Fibroblast of pulmonary artery (primary cell): Measurements from ENCODE around the gene XXYLT1.

Experiments used
- DNase-seq: peaks from one replicate; pipeline ENCODE4 v3.0.0-alpha.2; 2010; ENCODE audit warnings: low read depth
- H3K4me3 ChIP-seq: replicated peaks from 2 replicates; pipeline ENCODE4 v1.5.1; 2011; ENCODE audit warnings: low read depth, mild to moderate bottlenecking, control low read depth, low read length, moderate library complexity
- CTCF ChIP-seq: IDR thresholded peaks from 2 replicates; pipeline ENCODE4 v1.5.1; 2011; ENCODE audit warnings: mild to moderate bottlenecking, control low read depth, low read length, inconsistent platforms; ENCODE audit errors: missing control alignments

XXYLT1 gene

GRCh38 chr3:195120267-195120601, 150.7 kb downstream of the XXYLT1 start:
- no peak for TF ChIP-seq CTCF
- no peak for DNase-seq
- H3K4me3 ChIP-seq, result no peak overlapping the region

DNA sequence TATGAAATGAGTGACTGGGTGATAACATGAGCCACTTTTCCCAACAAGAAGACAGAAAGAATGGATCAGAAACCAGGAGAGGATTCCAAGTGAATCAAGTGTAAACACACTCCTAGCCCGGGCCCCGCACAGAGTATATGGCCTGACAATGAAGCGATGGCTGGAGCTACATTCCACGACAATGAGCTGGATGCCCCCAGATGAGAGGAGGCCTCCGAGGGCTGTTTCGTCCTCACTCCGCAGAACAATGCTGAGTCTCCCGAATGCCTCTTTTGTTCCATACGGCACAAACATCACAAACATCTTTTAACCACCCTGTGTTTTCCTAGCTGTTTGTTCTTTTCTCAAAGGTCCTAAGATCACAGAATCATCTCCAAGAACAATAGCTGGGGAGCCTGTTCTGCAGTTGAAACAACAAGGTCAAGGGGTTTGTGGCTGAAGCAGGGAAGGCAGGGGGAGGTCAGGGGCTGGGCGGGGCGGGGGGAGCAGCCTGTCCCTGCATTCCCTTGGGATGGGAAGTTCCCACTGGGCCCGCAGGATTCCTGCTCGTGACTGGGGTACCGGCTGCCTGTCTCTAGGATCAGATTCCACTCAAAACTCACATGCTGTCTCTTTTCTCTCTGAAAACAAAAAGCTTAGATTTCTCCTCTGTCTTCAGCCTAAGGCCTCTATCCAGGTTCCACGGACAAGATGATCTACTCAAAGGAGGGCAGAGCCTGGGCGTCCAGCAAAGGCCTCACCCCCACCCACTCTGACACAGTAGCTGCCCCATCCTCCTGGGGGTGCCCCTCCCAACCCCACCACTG, 151.3 kb downstream of the XXYLT1 start:
- no peak for TF ChIP-seq CTCF

DNA sequence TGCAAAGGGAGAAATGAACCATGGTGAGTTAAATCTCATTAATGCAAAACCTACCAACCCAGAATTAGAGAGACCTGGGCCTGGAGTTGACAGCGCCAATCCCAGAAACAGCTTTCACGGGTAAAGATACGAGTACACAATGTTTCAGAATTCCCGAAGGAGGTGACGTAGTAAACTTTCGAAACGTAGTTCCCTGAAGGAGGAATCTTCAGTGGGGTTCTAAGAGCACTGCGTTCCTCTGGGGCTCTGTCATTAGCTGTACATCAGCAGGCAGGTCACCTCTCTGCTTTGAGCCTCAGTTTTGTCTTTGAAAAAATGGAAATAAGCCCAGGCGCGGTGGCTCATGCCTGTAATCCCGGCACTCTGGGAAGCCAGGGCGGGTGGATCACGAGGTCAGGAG, 152.3 kb downstream of the XXYLT1 start:
- no peak for TF ChIP-seq CTCF
- H3K4me3 ChIP-seq, result no peak overlapping the region
- DNase-seq, result peak; percentile 64

More for the DNA sequence above, 151.3 kb downstream of the XXYLT1 start:
- no peak overlapping the region for H3K4me3 ChIP-seq
- peak; percentile 95 for DNase-seq

GRCh38 chr3:195117978-195118581, 152.9 kb downstream of the XXYLT1 start:
- H3K4me3 ChIP-seq, result no peak overlapping the region
- DNase-seq, result no peak
- peak; percentile 40 for TF ChIP-seq CTCF

DNA sequence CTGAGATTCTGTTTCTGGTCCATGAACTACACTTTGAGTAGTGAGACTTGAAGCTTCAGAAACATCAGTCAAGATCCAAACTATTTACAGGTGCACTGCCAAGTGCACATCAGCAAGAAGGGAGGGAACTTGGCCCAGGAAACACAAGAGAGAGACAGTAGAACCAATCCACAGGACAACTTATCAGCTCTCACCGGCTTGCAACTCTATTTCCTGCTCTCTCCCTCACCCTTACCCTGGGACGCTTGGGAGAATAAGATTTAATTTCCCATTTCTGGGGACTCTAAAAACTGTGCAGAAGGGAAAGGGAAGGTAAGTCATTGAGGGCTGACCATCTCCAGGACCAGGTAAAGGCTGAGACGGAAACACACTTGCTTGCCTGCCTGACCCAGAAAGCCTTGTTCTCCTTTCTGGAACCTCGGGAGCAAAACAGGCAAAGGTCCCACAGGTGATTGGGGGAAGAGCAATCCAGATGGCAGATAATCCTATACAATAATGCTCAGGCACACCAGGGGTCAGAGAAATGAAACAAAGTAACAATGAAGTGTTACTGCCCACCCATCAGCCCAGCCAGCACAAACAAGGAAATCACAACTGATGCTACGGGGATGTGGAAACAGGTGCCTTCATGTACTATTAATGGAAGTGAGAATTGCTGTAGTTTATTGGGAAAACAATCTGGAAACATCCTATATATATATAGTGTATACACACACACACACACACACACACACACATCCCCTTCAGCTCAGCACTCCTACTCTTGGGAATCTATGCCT, 154.4 kb downstream of the XXYLT1 start:
- no peak for DNase-seq
- no peak for TF ChIP-seq CTCF
- no peak overlapping the region for H3K4me3 ChIP-seq

DNA sequence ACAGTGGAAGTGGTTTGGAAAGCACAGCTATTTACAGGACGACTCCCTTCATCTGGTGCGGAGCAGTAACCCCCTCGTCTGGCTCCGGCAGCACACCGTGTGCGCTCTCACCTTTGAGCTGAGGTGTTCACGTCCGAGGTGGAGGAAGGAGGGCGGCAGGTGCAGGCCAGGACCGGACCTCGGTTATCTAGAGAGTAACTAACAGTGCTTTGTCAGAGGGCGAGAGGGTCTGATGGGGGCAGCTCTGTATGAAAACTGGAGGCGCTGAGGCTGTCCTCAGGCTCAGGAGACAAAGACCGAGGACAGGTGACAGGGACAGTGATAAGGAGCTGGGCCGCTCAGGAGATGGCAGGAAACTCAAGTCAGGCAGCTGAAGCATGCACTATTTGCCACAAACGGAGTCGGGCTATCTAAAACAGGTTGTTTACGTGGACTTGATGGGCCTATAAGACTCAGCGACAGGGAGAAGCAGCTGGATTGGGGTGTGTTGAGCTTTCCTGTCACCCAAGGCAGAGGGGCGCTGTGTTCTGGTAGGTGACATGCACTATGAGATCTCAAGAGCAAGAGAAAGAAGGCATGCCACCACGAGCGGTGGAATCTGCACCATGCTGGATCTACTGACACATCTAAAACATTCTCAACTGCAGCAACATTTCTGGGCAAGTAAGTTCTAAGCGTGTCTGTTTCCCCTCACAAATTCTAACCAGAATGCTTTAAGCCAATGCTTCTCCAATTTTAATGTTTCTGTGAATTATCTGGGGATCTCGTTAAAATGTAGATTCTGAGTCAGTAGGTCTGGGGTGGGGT, 155.2 kb downstream of the XXYLT1 start:
- TF ChIP-seq CTCF, result no peak
- no peak for DNase-seq
- no peak overlapping the region for H3K4me3 ChIP-seq
